IPS DF 19.7 (cell line): ENCODE measurements around the gene MAPK13.

Source experiments
- DNase-seq: peaks from one replicate; pipeline ENCODE4 v3.0.0-alpha.2; 2013; ENCODE audit warnings: low read depth, low spot score

Gene MAPK13

DNA sequence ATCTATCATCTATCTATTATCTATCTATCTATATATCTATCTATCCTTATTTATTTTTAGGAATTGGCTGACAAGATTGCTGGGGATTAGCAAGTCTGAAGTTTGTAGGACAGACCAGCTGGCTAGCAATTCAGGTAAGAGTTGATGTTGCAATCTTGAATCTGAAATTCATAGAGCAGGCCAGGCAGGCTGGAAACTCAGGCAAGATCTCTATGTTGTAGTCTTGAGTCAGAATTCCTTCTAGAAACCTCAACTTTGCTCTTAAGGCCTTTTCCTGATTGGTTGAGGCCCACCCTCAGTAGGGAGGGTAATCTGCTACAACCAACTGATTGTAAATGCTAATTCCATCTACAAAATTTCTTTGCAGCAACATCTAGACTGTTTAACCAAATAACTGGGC, 19.2 kb downstream of the MAPK13 start:
- no peak for DNase-seq

DNA sequence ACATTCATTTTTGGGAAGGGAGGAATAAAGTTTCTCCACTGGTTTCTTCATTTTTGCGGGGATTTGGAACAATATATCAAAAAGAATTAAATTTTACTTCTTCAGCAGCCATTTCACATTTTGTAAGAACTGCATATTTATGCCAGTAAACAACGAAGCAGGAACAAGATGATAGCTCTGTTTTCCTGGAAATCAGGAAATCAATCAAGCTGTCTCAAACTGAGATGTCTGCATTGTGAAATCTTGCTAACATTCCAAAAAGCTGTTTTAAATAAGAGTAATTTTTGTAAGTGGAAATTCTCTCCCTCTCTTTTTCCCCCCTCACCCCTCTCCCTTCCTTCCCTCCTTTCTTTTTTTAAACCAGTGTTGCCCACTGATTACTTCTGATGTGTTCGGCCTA, 20.0 kb downstream of the MAPK13 start:
- DNase-seq: no peak

DNA sequence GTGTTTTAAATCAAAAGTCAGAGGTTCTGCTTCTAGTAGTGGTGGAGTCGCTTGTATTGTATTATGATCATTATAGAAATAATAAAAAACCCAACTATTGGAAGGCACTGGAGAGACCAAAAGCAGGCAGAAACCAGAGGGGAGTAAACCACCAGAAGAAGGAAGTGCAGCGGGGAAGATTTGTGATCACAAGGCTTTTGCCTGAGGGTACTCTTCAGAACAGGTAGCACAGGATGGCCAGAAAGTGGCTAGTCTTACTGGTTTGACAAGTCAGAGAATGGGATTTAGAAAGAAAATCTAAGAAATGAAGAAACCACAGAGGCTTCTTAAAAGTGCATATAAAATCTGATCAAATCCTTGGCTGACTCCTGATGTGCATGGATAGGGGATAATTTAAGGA, 24.0 kb downstream of the MAPK13 start:
- no peak for DNase-seq

DNA sequence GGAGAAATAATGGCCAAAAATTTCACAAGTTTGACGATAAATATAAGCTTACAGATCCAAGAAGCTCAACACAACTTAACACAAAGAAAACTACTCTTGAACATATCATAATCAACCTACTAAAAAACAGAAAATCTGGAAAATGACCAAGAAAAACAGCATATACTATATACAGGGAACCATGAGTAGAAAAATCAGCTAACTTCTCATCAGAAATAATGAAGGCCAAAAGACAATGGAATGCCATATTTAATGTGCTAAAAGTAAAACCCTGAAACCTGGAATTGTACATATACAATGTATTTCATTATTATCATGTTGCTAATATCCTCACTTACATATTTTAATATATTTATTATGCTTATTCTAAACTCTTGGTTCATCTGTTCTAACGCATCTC, 25.3 kb downstream of the MAPK13 start:
- DNase-seq: no peak

DNA sequence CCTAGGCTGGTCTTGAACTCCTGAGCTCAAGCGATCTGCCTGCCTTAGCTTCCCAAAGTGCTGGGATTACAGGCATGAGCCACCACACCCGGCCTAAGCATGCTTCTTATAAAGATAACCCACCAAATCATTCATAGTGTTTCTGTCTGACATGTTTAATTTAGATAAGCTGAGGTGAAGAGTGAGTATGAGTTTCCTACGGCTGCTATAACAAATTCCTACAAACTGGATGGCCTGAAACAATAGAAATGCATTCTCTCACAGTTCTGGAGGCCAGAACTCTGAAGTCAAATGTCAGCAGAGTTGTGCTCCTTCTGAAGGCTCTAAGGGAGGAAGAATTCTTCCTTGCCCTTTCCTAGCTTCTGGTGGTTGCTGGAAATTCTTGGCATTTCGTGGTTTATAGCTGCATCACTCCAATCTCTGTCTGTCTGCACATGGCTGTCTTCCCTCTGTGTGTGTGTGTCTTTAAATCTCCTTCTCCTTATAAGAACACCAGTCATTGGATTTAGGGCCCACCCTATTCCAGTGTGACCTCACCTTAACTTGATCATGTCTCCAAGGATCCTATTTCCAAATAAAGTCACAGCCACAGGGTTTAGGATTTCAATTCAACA, 29.9 kb downstream of the MAPK13 start:
- no peak for DNase-seq

DNA sequence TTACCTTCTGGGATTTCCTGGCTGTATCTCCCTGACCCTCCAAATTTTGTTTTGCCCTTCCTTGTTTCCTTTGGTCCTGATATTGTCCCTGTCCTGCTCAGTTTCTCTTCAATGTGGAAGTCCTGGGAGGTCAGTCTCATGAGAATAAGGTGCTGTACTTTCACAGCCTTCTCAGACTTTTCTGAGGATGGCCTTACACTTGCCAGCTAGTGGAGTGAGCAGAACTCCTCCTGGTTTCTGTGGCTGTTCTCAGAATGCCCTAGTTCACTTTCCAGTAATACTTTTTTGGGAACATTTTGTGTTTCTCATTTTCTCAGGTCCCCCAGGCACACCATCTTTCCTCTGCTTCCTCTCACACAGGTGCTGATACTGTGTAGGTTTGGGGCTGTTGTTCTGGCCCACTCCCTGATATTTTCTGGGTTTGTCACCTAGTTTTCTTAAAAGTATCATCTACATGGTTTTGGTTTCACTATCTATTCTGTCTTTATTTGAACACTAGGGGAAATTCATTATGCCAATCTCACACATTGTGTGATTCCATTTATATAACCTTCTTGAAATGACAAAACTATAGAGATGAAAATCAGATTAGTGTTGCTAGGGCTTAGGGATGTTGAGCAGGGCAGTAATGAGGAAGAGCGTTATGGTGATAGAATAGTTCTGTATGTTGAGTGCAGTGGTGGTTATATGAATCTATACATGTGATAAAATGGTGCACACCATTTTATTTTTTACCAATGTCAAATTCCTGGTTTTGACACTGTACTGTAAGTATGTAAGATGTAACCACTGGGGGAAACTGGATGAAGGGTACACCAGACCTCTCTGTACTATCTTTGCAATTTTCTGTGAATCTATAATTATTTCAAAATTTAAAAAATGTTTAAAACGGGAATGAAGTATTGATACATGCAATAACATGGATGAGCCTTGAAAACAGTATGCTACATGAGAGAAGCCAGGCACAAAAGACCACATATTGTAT, 39.0 kb downstream of the MAPK13 start:
- no peak for DNase-seq

DNA sequence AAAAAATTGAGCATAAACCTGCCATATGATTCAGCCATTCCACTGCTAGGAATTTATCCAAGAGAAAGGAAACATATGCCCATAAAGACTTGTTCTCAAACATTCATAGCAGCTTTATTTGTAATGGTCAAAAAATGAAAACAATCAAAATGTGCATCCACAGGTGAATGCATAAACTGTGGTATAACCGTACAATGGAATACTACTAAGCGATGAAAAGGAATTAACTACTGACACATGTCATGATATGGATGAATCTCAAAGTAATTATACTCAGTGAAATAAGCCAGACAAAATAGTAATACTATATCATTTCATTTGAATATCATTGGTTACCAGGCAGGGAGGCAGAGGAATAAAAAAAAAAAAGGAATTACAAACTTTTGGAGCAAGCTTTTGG, 40.4 kb downstream of the MAPK13 start:
- no peak for DNase-seq

DNA sequence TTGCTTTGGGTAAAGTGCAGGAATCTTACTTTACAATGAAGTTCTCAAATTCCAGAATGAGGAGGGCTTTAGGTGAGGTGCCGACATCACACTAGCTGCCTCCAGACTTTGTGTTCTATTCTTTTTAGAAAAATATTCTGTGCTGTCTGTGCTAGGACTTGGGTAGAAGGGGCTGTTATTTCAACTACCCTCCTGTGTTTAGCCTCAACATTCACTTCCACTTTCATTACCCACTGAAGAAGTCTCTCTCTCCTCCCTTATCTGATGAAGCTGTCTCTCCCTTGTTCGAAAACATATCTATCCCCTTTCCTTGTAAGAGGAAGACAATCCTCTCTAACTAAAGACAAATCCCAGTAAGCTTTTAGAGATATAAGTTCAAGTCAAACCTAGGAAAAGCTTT, 41.3 kb downstream of the MAPK13 start:
- no peak for DNase-seq

DNA sequence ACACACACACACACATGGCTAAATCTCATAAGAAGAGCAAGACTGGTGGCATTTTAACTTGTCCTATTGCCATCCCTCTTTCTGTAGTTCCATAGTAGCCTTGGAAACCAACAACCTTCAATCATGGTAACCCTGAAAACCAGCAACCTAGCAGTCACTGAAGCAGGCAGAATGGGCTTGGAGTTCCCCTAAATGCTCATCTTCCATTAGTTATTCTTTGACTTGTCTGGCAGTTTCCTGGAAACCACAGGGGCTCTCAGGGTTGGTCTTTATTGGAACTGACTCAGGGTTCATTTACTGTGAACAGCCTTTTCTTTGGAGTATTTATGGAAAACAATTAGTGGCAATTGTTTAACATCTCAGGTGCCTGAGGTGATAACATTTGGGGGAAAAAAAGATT, 46.9 kb downstream of the MAPK13 start:
- no peak for DNase-seq

DNA sequence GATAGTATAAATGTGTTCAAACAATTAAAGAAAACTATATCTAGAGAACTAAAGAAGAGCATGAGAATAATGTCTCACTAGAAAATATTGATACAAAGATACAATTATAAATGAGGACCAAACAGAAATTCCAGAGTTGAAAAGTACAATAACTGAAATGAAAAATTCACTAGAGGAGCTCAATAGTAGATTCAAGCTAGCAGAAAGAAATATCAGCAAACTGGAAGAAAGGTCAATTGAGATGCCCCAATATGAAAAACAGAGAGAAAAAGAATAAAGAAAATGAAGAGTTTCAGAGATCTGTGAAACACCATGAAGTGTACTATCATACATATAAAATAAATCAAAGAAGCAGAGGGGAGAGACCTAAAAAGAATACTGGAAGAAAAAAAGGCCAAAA, 48.2 kb downstream of the MAPK13 start:
- DNase-seq: no peak

DNA sequence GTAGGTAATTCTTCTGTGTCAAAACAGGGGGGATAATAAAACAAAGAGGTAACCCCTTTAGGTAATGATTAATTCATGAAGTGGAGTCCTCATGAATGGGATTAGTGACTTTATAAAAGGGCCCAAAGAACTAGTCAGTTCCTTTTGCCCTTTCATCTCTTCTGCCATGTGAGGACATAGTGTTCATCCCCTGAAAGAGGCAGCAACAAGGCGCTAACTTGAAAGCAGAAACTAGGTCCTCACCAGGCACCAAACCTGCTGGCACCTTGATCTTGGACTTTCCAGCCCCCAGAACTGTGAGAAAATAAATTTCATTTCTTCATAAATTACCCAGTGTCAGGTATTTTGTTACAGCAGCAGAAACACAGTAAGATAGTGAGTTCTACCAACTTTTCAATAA, 49.8 kb downstream of the MAPK13 start:
- no peak for DNase-seq

DNA sequence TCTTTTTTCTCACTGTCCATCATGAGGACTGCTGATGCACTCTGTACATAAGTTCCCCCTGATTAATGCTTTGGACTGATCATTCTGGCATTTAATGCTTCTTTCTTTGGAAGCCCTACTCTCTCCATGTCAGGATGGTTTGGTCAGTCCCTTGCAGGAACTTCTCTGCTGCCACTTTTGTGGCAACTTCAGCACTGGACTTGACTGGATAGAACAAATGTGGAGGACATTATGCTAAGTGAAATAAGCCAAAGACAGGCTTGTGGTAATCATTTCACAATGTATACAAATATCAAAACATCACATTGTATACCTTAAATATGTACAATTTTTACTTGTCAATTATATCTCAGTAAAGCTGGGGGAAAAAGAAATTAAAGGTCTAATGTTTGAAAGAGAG, 54.0 kb downstream of the MAPK13 start:
- DNase-seq: no peak

DNA sequence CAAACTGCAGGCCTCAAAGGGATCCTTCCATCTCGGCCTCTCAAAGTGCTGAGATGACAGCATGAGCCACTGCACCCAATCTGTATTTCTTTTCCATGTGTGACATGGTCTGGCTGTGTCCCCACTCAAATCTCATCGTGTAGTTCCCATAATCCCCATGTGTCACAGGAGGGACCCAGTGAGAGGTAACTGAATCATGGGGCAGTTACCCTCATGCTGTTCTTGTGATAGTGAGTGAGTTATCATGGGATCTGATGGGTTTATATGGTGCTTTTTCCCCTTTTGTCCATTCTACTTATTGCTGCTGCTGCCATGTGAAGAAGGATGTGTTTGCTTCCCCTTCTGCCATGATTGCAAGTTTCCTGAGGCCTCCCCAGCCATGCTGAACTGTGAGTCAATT, 55.9 kb downstream of the MAPK13 start:
- no peak for DNase-seq

DNA sequence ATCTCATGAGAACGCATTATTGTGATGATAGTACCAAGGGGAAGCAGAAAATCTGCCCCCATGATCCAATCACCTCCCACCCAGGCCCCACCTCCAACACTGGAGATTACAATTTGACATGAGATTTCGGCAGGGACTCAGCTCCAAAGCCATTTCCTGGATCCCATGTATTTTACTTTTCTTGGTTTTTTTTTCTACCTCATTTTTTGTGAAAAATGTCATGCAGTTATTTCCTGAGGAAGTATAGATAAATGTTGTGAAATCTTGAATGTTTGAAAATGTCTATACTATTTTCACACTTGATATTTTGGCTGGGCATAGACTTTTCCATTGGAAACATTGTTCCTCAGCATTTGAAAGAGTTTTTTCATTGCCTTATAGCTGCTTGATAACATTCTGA, 57.1 kb downstream of the MAPK13 start:
- no peak for DNase-seq
